ENCODE measurements around the gene PAPOLB.

GRCh38 chr7:4878336-4879335 is 16.8 kb upstream of the PAPOLB start:
- TF ChIP-seq CTCF (conservative IDR thresholded peaks at IDR 0.05) (no peak), EZH2 (IDR thresholded peaks at IDR 0.05; ENCODE audit: low read depth) (no peak)

Data from PC-9 (cell line).